Aorta (tissue), 5 donors: ENCODE measurements around the gene ID1. TPM values are rescaled to one million over a fixed set of nuclear protein-coding genes. Genes with fewer than 3 reads are reported as not detected.

Experiments
- ATAC-seq: fragments of 200-7000 bp; cut with Tn5 transposase; one replicate; pipeline ENCODE4 v1.9.1; 2022; ENCODE audit warnings: moderate library complexity; ENCODE audit not compliant: low FRiP score
- DNase-seq, 2 donors: peaks; one replicate each; pipeline ENCODE4 v3.0.0-alpha.2; 2020
- H3K27ac ChIP-seq, 2 donors: one replicate each; pipeline ENCODE4 v1.5.1; 2013; ENCODE audit warnings: low read length in 2 of 2, mild to moderate bottlenecking in 2 of 2, moderate library complexity in 2 of 2, control low read depth in 1 of 2, inconsistent platforms in 1 of 2, low read depth in 1 of 2
- H3K27me3 ChIP-seq, 2 donors: one replicate each; pipeline ENCODE4 v1.6.1; 2013; ENCODE audit warnings: control low read depth in 1 of 2, low read length in 1 of 2, mild to moderate bottlenecking in 1 of 2, moderate library complexity in 1 of 2; ENCODE audit not compliant: insufficient read depth in 2 of 2, control insufficient read depth in 1 of 2
- H3K36me3 ChIP-seq, 2 donors: one replicate each; pipeline ENCODE4 v1.6.1; 2013; ENCODE audit warnings: control low read depth in 1 of 2, low read length in 1 of 2, mild to moderate bottlenecking in 1 of 2; ENCODE audit not compliant: insufficient read depth in 2 of 2, control insufficient read depth in 1 of 2
- H3K4me1 ChIP-seq, 2 donors: one replicate each; pipeline ENCODE4 v1.6.1; 2013; ENCODE audit warnings: low read length in 2 of 2, control low read depth in 1 of 2, mild to moderate bottlenecking in 1 of 2, moderate library complexity in 1 of 2; ENCODE audit not compliant: insufficient read depth in 2 of 2, control insufficient read depth in 1 of 2
- H3K4me3 ChIP-seq, 2 donors: one replicate each; pipeline ENCODE4 v1.5.1; 2013; ENCODE audit warnings: low read length in 2 of 2, control low read depth in 1 of 2, mild to moderate bottlenecking in 1 of 2
- H3K9me3 ChIP-seq: one replicate; pipeline ENCODE4 v1.6.1; 2013; ENCODE audit warnings: mild to moderate bottlenecking, low read length; ENCODE audit not compliant: control insufficient read depth
- WGBS, 2 donors: extraction: QIAGEN DNeasy Blood & Tissue Kit; methylation state at CpG; one replicate each; pipeline ENCODE4 v1.1.7; 2013; 5-methylcytosine and 5-hydroxymethylcytosine counted together
- intact Hi-C, 2 donors: fragments of 100-400 bp; cut with DNase I; formaldehyde crosslinking; loops; one replicate each; pipeline versions ENCODE4 v1.14.2 to v1.15.0; 2022
- polyA plus RNA-seq, 2 donors: library from polyadenylated mRNA; stranded (reverse); fragments of 200-250 nt; gene quantifications; one replicate each; pipeline ENCODE4 v1.2.3, GENCODE V29; 2013
- total RNA-seq, 2 donors: library from RNA; stranded (reverse); fragmentation: NEBNext Ultra II Directional; extraction: Animal tissue kit (Norgen Biotek cat#: 25700); gene quantifications; one replicate each; pipeline ENCODE4 v1.2.1, GENCODE V29; 2021
- donor health status: healthy with polysubstance abuse.
- donor health status: Bipolar disorder and iron deficiency.
- donor health status: DM: no; HTN: no; CAD: no.
- donor health status: DM: no; HTN: no; CAD: no.
- donor health status: DM: yes; HTN: yes; CAD: no.

ID1 gene
- total and polyA plus RNA-seq, 4 donors = 163 to 396 (median 276) TPM

DNA sequence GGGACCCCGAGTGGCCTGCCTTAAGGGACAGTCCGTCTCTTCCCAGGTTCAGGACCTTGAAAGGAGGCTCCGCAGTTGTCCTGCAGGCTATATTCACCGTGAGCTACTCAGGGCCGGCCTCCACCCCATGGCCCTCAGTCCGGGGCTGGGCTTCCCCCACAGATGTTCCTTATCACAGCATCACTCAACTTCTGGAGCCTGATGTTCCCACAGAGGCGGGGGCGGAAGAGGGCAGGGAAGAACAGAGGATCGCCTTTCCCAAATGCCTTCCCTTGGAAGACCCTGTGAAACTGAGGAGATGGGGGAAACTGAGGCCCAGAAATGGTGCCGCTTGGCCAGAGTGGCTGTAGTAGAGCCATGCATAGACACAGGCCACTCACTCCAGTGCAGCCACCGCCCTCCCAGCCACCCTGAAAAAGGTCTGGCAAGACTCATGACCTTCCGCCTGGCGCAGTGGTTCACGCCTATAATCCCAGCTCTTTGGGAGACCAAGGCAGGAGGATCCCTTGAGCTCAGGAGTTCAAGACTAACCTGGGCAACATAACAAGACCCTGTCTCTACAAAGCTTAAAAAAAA, 28.3 kb downstream of the ID1 start:
- no peak overlapping the region for H3K27ac ChIP-seq
- DNase-seq = no peak
- 93 to 95% methylated on average over 14 of the region's 14 CpGs for WGBS, 2 donors
- no peaks in the 10 kb centered on the region for H3K9me3 ChIP-seq
- no peak for ATAC-seq
- intact Hi-C loops = no loop called here
- no peak overlapping the region for H3K4me3 ChIP-seq
- H3K4me1 ChIP-seq = no peaks in the 10 kb centered on the region
- H3K27me3 ChIP-seq = no peaks in the 10 kb centered on the region
- no peaks in the 10 kb centered on the region for H3K36me3 ChIP-seq

DNA sequence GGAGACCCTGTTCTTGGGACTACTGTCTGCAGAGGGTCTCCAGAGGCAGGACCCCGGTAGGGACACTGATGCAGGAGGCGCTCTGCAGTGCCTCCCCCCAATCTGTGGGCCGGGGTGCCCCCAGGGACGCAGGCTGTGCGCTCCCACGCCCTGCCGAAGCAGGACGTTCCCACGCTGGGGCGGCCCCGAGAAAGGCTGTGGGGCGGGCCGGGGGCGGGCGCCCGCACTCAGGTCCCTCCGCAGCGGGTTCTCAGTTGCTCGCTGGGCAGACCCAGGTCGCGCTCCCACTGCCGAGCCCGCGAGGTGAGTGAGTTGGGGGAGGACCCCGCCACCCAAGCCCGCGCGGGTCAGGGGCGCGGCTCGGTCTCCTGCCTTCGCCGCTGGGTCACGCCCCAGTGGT, 32.6 kb downstream of the ID1 start, which contains the start of gene COX4I2:
Gene COX4I2 (plus strand): TSS at position 253 of the 400 bp plus-strand sequence. CDS start 1,106 bp downstream, outside the sequence.
- no peaks in the 10 kb centered on the region for H3K4me1 ChIP-seq
- no peak within 1 kb of the TSS for H3K27ac ChIP-seq
- no peaks in the 10 kb centered on the region for H3K9me3 ChIP-seq
- WGBS, 2 donors = 17 to 26% methylated on average over 25 to 34 of the region's 34 CpGs
- no peak for ATAC-seq
- DNase-seq = no peak
- no peaks in the 10 kb centered on the region for H3K36me3 ChIP-seq
- intact Hi-C loops = no loop called here
- H3K27me3 ChIP-seq = no peaks in the 10 kb centered on the region
- no peak within 1 kb of the TSS for H3K4me3 ChIP-seq

DNA sequence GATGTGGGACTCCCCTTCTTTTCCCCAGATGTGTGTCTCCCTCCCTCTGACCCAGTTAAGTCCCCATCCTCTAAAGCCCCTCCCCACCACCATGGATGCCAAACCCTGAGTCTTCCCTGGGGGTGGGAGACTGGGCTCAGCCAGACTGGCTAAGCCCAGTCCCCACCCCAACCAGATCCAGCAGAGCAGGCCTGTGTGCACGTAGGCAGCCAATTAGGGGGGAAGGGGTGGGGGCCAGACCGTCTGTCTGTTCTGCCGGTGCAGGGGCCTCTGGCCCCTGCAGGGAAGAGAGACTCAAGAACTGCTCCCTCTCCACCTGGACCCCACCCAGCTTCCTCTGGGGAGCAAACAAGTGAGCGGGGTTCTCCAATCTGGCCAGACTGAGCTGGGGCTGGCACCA, 33.2 kb downstream of the ID1 start:
- no peaks in the 10 kb centered on the region for H3K9me3 ChIP-seq
- no peak for ATAC-seq
- H3K36me3 ChIP-seq = no peaks in the 10 kb centered on the region
- DNase-seq = no peak
- H3K4me3 ChIP-seq = no peak overlapping the region
- no peak overlapping the region for H3K27ac ChIP-seq
- no peaks in the 10 kb centered on the region for H3K4me1 ChIP-seq
- H3K27me3 ChIP-seq = no peaks in the 10 kb centered on the region
- intact Hi-C loops = no loop called here
- 86 to 88% methylated on average over 4 of the region's 4 CpGs for WGBS, 2 donors

DNA sequence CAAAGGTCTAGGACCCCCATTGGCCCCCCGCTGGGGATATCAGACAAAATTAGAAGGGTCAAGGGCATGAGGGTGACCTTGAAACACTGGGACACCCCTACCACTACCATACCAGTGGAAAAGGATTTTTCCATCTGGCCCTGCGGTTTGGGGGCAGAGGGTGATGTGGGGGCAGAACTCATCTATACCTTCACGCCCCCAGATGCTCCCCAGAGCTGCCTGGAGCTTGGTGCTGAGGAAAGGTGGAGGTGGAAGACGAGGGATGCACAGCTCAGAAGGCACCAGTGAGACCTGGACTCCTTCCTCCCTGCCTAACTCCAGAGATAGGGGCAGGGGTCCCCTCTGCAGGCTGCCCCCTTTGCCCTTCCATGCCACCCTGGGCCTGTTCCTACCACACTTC, 33.7 kb downstream of the ID1 start:
- H3K27ac ChIP-seq = no peak overlapping the region
- H3K4me1 ChIP-seq = no peaks in the 10 kb centered on the region
- no peaks in the 10 kb centered on the region for H3K9me3 ChIP-seq
- intact Hi-C loops = no loop called here
- ATAC-seq (no peak), DNase-seq (no peak)
- WGBS, 2 donors = 94 to 95% methylated on average over 4 of the region's 4 CpGs
- no peaks in the 10 kb centered on the region for H3K27me3 ChIP-seq
- H3K36me3 ChIP-seq = no peaks in the 10 kb centered on the region
- H3K4me3 ChIP-seq = no peak overlapping the region

DNA sequence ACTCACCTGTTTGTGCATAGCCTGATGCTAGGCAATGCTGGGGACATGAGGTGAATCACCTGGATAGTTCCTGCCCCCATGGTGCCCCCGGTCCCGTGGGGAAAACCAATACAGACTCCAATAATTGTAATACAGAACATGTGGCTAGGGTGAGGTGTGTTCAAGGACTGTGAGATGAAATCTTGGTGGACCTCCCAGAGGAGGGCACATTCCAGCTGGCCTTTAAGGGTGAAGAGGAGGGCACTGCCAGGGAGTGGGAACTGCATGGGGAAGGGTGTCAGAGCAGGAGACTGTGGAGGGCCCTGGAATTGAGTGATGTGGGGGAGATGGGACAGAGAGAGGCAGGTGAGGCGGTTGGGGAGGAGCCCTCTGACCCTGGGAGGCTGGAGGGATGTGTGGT, 35.2 kb downstream of the ID1 start:
- H3K9me3 ChIP-seq = no peaks in the 10 kb centered on the region
- no peak overlapping the region for H3K27ac ChIP-seq
- intact Hi-C loops = no loop called here
- H3K27me3 ChIP-seq = no peaks in the 10 kb centered on the region
- no peaks in the 10 kb centered on the region for H3K4me1 ChIP-seq
- H3K36me3 ChIP-seq = no peaks in the 10 kb centered on the region
- 88 to 91% methylated on average over 3 of the region's 3 CpGs for WGBS, 2 donors
- ATAC-seq (no peak), DNase-seq (no peak)
- no peak overlapping the region for H3K4me3 ChIP-seq

DNA sequence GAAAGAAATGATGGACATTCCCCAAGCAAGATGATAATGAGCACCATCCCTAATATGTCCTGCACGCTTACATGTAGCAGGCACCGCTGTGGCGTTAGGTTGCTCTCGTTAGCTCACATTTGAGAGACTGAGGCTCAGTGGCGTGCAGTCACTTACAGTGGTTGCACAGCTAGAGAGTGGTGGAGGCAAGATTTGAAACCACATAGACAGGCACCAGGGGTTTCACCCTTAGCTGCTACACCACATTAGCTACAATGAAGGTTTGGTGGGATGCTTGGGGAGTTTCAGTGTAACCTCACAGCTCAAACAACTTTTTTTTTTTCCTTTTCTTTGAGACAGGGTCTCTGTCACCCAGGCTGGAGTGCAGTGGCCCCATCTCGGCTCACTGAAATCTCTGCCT, 36.3 kb downstream of the ID1 start:
- H3K27me3 ChIP-seq = no peaks in the 10 kb centered on the region

DNA sequence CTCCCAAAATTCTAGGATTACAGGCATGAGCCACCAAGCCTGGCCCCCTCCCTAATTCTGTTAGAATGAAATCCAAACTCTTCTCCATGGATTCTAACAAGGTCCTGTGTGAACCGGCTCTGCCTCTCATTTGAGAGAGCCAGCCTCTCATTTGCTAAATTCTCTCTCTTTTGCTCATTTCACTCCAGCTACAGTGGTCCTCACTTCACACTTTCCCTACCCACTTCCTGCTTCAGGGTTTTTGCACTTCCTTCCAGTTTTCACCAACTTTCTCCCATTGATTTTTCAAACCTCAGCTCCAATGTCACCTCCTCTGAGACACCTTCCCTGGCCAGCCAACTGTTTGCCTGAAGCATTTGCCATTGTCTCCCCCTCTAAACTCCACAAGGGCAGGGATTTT, 37.7 kb downstream of the ID1 start:
- Histone ChIP-seq H3K27ac (no peak overlapping the region), H3K27me3 (no peaks in the 10 kb centered on the region), H3K9me3 (no peaks in the 10 kb centered on the region), H3K36me3 (no peaks in the 10 kb centered on the region), H3K4me3 (no peak overlapping the region), H3K4me1 (no peaks in the 10 kb centered on the region)
- 82 to 88% methylated on average over 1 of the region's 1 CpG for WGBS, 2 donors
- DNase-seq (no peak), ATAC-seq (no peak)
- intact Hi-C loops = no loop called here

More for the DNA sequence above, 36.3 kb downstream of the ID1 start:
- H3K27ac ChIP-seq = no peak overlapping the region
- intact Hi-C loops = no loop called here
- 95 to 96% methylated on average over 6 of the region's 6 CpGs for WGBS, 2 donors
- H3K36me3 ChIP-seq = no peaks in the 10 kb centered on the region
- ATAC-seq (no peak), DNase-seq (no peak)
- H3K4me3 ChIP-seq = no peak overlapping the region
- H3K4me1 ChIP-seq = no peaks in the 10 kb centered on the region
- no peaks in the 10 kb centered on the region for H3K9me3 ChIP-seq

DNA sequence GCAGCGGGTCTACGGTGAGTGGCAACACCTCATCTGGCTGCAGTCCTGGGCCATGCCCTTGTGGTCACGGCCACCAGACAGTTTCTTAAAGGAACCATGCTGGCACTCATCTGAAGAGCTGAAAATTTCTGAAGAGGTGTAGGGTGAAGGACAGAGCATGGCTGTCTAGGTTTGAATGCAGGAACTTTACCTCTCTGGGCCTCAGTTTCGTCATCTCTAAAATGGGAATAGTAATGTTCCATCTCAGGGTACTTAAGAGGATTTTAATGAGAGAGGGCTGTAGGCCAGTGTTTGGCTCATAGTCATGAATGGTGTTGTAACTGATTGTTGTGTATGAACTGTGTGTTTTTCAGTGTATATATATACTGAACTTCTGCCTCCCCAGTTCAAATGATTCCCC, 38.4 kb downstream of the ID1 start:
- Histone ChIP-seq H3K4me3 (no peak overlapping the region), H3K27ac (no peak overlapping the region), H3K27me3 (no peaks in the 10 kb centered on the region), H3K4me1 (no peaks in the 10 kb centered on the region), H3K9me3 (no peaks in the 10 kb centered on the region), H3K36me3 (no peaks in the 10 kb centered on the region)
- ATAC-seq (no peak), DNase-seq (no peak)
- intact Hi-C loops = no loop called here
- 89% methylated on average over 4 of the region's 4 CpGs for WGBS, 2 donors

DNA sequence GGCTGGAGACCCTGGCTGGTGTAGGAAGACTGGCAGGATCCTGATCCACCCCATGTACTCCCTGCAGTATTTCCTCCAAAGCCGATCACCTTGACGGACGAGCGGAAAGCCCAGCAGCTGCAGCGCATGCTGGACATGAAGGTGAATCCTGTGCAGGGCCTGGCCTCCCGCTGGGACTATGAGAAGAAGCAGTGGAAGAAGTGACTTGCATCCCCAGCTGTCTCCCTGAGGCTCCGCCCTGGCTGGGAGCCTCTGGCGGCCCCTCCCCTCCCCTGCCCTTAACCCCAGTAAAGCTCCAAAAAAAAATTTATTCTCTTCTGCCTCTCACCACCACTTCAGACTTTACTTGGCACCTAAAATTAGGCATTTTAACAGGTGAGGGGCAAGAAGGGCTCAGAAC, 39.6 kb downstream of the ID1 start:
- H3K4me1 ChIP-seq = no peaks in the 10 kb centered on the region
- no peaks in the 10 kb centered on the region for H3K9me3 ChIP-seq
- DNase-seq (no peak), ATAC-seq (no peak)
- intact Hi-C loops = no loop called here
- no peaks in the 10 kb centered on the region for H3K36me3 ChIP-seq
- no peak overlapping the region for H3K4me3 ChIP-seq
- no peaks in the 10 kb centered on the region for H3K27me3 ChIP-seq
- no peak overlapping the region for H3K27ac ChIP-seq
- whole genome bisulfite sequencing, 2 donors = 87 to 95% methylated on average over 8 of the region's 8 CpGs
